PC-9 (cell line): ENCODE measurements around the gene KCNQ1OT1.

Experiments used
- CTCF ChIP-seq: fragments of 200-600 bp; sonication (generic); conservative IDR thresholded peaks from 2 replicates; pipeline ENCODE4 v1.6.1; 2017; ENCODE audit warnings: mixed run types, antibody characterized with exemption, mild to moderate bottlenecking, moderate library complexity
- EZH2 ChIP-seq: fragments of 200-600 bp; sonication (generic); IDR thresholded peaks from 2 replicates; pipeline ENCODE4 v1.8.0; 2017; ENCODE audit warnings: antibody characterized with exemption, low read depth

- TF ChIP-seq CTCF (no peak), EZH2 (no peak)
Measured at GRCh38 chr11:2704356-2704755, 4.6 kb upstream of the KCNQ1OT1 start.
